Hindlimb muscle (tissue), 1 donor: ENCODE measurements around the gene PRL. TPM values are rescaled to one million over a fixed set of nuclear protein-coding genes. Genes with fewer than 3 reads are reported as not detected.

ENCODE experiments used
- DNase-seq: peaks from one replicate; pipeline ENCODE4 v3.0.0-alpha.2; 2013
- polyA plus RNA-seq: library from polyadenylated mRNA; unstranded; fragments of 120-200 nt; gene quantifications from one replicate; pipeline ENCODE4 v1.2.1, GENCODE V29; 2013; ENCODE audit not compliant: insufficient read length

The PRL gene
- polyA plus RNA-seq: 0.67 TPM

- no peak for DNase-seq
These were observed at the start of gene PRL for GRCh38 chr6:22296936-22297335. Gene PRL (minus strand): TSS chr6:22297036. CDS start chr6:22296982, 54 bp downstream.

GRCh38 chr6:22343864-22344263 lies 47.0 kb upstream of the PRL start:
- DNase-seq: no peak

- DNase-seq: no peak
These were observed 37.9 kb upstream of the PRL start for GRCh38 chr6:22334778-22335177.

- DNase-seq: no peak
These were observed 37.0 kb upstream of the PRL start for GRCh38 chr6:22333802-22334201.

GRCh38 chr6:22332711-22333110 lies 35.9 kb upstream of the PRL start:
- no peak for DNase-seq

- DNase-seq: no peak
These were observed 35.4 kb upstream of the PRL start for GRCh38 chr6:22332216-22332615.

- DNase-seq: no peak
These were observed 34.1 kb upstream of the PRL start for GRCh38 chr6:22330941-22331340.

- no peak for DNase-seq
These were observed 31.6 kb upstream of the PRL start for GRCh38 chr6:22328474-22328873.

- DNase-seq: no peak
These were observed 31.0 kb upstream of the PRL start for GRCh38 chr6:22327881-22328280.

GRCh38 chr6:22326500-22326899 lies 29.7 kb upstream of the PRL start:
- no peak for DNase-seq

- no peak for DNase-seq
These were observed 28.6 kb upstream of the PRL start for GRCh38 chr6:22325481-22325880.

- DNase-seq: no peak
These were observed 27.0 kb upstream of the PRL start for GRCh38 chr6:22323848-22324247.

- DNase-seq: no peak
These were observed 25.5 kb upstream of the PRL start for GRCh38 chr6:22322103-22323030.

GRCh38 chr6:22320750-22321149 lies 23.9 kb upstream of the PRL start:
- DNase-seq: no peak

GRCh38 chr6:22318404-22318803 lies 21.6 kb upstream of the PRL start:
- no peak for DNase-seq

- DNase-seq: no peak
These were observed 17.0 kb upstream of the PRL start for GRCh38 chr6:22313796-22314195.

GRCh38 chr6:22308939-22309338 lies 12.1 kb upstream of the PRL start:
- DNase-seq: no peak

- no peak for DNase-seq
These were observed 10.1 kb upstream of the PRL start for GRCh38 chr6:22306741-22307466.

GRCh38 chr6:22302838-22303237 lies 6.0 kb upstream of the PRL start:
- no peak for DNase-seq

GRCh38 chr6:22300273-22300998 lies 3.6 kb upstream of the PRL start:
- DNase-seq: no peak

- no peak for DNase-seq
These were observed 1.6 kb upstream of the PRL start for GRCh38 chr6:22298475-22298890.

GRCh38 chr6:22296067-22296466 lies 769 bp downstream of the PRL start:
- DNase-seq: no peak

GRCh38 chr6:22295145-22295544 lies 1.7 kb downstream of the PRL start:
- no peak for DNase-seq
